H9 (cell line): ENCODE measurements around the gene ENTREP3. TPM values are rescaled to one million over a fixed set of nuclear protein-coding genes. Genes with fewer than 3 reads are reported as not detected.

Source experiments
- DNase-seq: peaks from one replicate; pipeline ENCODE4 v3.0.0-alpha.2; 2017
- H2AFZ ChIP-seq: one replicate; pipeline ENCODE4 v1.6.1; 2013; ENCODE audit warnings: mild to moderate bottlenecking, low read length, control low read depth, moderate library complexity
- H2AK5ac ChIP-seq: 2 replicates; pipeline ENCODE4 v1.6.1; 2013; ENCODE audit warnings: low read length, control low read depth, mixed read lengths; ENCODE audit not compliant: insufficient read length
- H2BK120ac ChIP-seq: one replicate; pipeline ENCODE4 v1.6.1; 2013; ENCODE audit warnings: low read depth, mild to moderate bottlenecking, low read length, control low read depth, inconsistent platforms; ENCODE audit not compliant: poor library complexity, severe bottlenecking
- H2BK12ac ChIP-seq: 2 replicates; pipeline ENCODE4 v1.6.1; 2013; ENCODE audit warnings: low read length, control low read depth, mixed read lengths, low read depth; ENCODE audit not compliant: insufficient read length
- H2BK15ac ChIP-seq: 2 replicates; pipeline ENCODE4 v1.6.1; 2013; ENCODE audit warnings: low read depth, low read length, control low read depth
- H2BK20ac ChIP-seq: one replicate; pipeline ENCODE4 v1.6.1; 2013; ENCODE audit warnings: low read depth, mild to moderate bottlenecking, low read length, control low read depth, inconsistent platforms; ENCODE audit not compliant: poor library complexity, severe bottlenecking
- H2BK5ac ChIP-seq: 2 replicates; pipeline ENCODE4 v1.6.1; 2013; ENCODE audit warnings: low read length, control low read depth, mixed read lengths; ENCODE audit not compliant: insufficient read length
- H3K14ac ChIP-seq: 2 replicates; pipeline ENCODE4 v1.6.1; 2013; ENCODE audit warnings: low read length, control low read depth; ENCODE audit not compliant: insufficient read depth
- H3K18ac ChIP-seq: 2 replicates; pipeline ENCODE4 v1.6.1; 2013; ENCODE audit warnings: low read depth, mild to moderate bottlenecking, mixed read lengths, low read length, control low read depth; ENCODE audit not compliant: insufficient read length
- H3K23ac ChIP-seq: 2 replicates; pipeline ENCODE4 v1.6.1; 2013; ENCODE audit warnings: low read length, control low read depth, mixed read lengths, low read depth; ENCODE audit not compliant: insufficient read length
- H3K23me2 ChIP-seq: 2 replicates; pipeline ENCODE4 v1.6.1; 2013; ENCODE audit warnings: low read depth, mild to moderate bottlenecking, mixed read lengths, low read length, control low read depth; ENCODE audit not compliant: insufficient read length, poor library complexity, severe bottlenecking
- H3K27ac ChIP-seq: 2 replicates; pipeline ENCODE4 v1.5.1; 2013; ENCODE audit warnings: low read length, control low read depth, mixed read lengths, low read depth; ENCODE audit not compliant: insufficient read length
- H3K27me3 ChIP-seq: 2 replicates; pipeline ENCODE4 v1.6.1; 2013; ENCODE audit warnings: low read length, control low read depth, inconsistent platforms; ENCODE audit not compliant: insufficient read depth
- H3K4ac ChIP-seq: 2 replicates; pipeline ENCODE4 v1.6.1; 2013; ENCODE audit warnings: low read depth, mild to moderate bottlenecking, control low read depth, inconsistent platforms, low read length, moderate library complexity
- H3K4me1 ChIP-seq: 2 replicates; pipeline ENCODE4 v1.6.1; 2013; ENCODE audit warnings: low read length, control low read depth, inconsistent platforms; ENCODE audit not compliant: insufficient read depth
- H3K4me2 ChIP-seq: 2 replicates; pipeline ENCODE4 v1.6.1; 2013; ENCODE audit warnings: low read length, control low read depth, mixed read lengths; ENCODE audit not compliant: insufficient read length, insufficient read depth
- H3K56ac ChIP-seq: 2 replicates; pipeline ENCODE4 v1.6.1; 2013; ENCODE audit warnings: low read depth, mild to moderate bottlenecking, mixed read lengths, low read length, control low read depth; ENCODE audit not compliant: insufficient read length
- H3K79me1 ChIP-seq: 2 replicates; pipeline ENCODE4 v1.6.1; 2013; ENCODE audit warnings: low read depth, mild to moderate bottlenecking, moderate library complexity, low read length, control low read depth, inconsistent platforms; ENCODE audit not compliant: insufficient read depth, poor library complexity, severe bottlenecking
- H3K79me2 ChIP-seq: 2 replicates; pipeline ENCODE4 v1.6.1; 2013; ENCODE audit warnings: low read length, control low read depth, inconsistent platforms; ENCODE audit not compliant: insufficient read depth
- H3K9ac ChIP-seq: 2 replicates; pipeline ENCODE4 v1.6.1; 2013; ENCODE audit warnings: low read length, control low read depth, mixed read lengths; ENCODE audit not compliant: insufficient read length; ENCODE audit errors: extremely low read depth
- H3K9me3 ChIP-seq: one replicate; pipeline ENCODE4 v1.6.1; 2013; ENCODE audit warnings: low read depth, low read length, inconsistent platforms; ENCODE audit not compliant: control insufficient read depth
- H3T11ph ChIP-seq: one replicate; pipeline ENCODE4 v1.6.1; 2013; ENCODE audit warnings: mild to moderate bottlenecking, low read length, control low read depth, inconsistent platforms
- H4K20me1 ChIP-seq: one replicate; pipeline ENCODE4 v1.6.1; 2013; ENCODE audit not compliant: control insufficient read depth, insufficient read length, insufficient read depth
- H4K5ac ChIP-seq: 2 replicates; pipeline ENCODE4 v1.6.1; 2013; ENCODE audit warnings: low read depth, mild to moderate bottlenecking, mixed read lengths, low read length, control low read depth; ENCODE audit not compliant: insufficient read length
- H4K8ac ChIP-seq: replicated peaks from 2 replicates; pipeline ENCODE4 v1.6.1; 2013; ENCODE audit warnings: low read length, control low read depth, mixed read lengths, low read depth; ENCODE audit not compliant: insufficient read length
- H4K91ac ChIP-seq: 2 replicates; pipeline ENCODE4 v1.6.1; 2013; ENCODE audit warnings: low read depth, mild to moderate bottlenecking, moderate library complexity, mixed read lengths, low read length, control low read depth; ENCODE audit not compliant: insufficient read length
- H3K27ac Mint-ChIP-seq, 3 experiments: 2 replicates in 2 of 3; 3 replicates in 1 of 3; pipeline ENCODE4 v1.8.0; 2020 to 2021; ENCODE audit warnings: mixed read lengths in 3 of 3, mild to moderate bottlenecking in 1 of 3, moderate library complexity in 1 of 3
- H3K27me3 Mint-ChIP-seq: 2 replicates; pipeline ENCODE4 v1.8.0; 2021; ENCODE audit warnings: low read depth, mild to moderate bottlenecking, moderate library complexity, mixed read lengths
- H3K36me3 Mint-ChIP-seq, 3 experiments: 2 replicates in 2 of 3; 3 replicates in 1 of 3; pipeline ENCODE4 v1.8.0; 2020 to 2021; ENCODE audit warnings: low read depth in 3 of 3, mixed read lengths in 3 of 3; ENCODE audit not compliant: insufficient read depth in 1 of 3
- H3K4me1 Mint-ChIP-seq, 2 experiments: 2 replicates each; pipeline ENCODE4 v1.8.0; 2020; ENCODE audit warnings: mixed read lengths in 2 of 2
- H3K4me3 Mint-ChIP-seq, 2 experiments: 2 replicates in 1 of 2; 3 replicates in 1 of 2; pipeline ENCODE4 v1.8.0; 2020 to 2021; ENCODE audit warnings: mild to moderate bottlenecking in 2 of 2, mixed read lengths in 2 of 2, moderate library complexity in 1 of 2
- H3K9me3 Mint-ChIP-seq, 2 experiments: 2 replicates in 1 of 2; 3 replicates in 1 of 2; pipeline ENCODE4 v1.8.0; 2020; ENCODE audit warnings: mild to moderate bottlenecking in 2 of 2, mixed read lengths in 2 of 2, moderate library complexity in 1 of 2
- WGBS: extraction: QIAGEN DNeasy Blood & Tissue Kit; methylation state at CpG from one replicate; pipeline ENCODE4 v1.1.7; 2013; ENCODE audit warnings: missing lambda C conversion rate, low lambda C conversion rate, mixed read lengths; ENCODE audit not compliant: insufficient read length; ENCODE audit errors: extremely low coverage; 5-methylcytosine and 5-hydroxymethylcytosine counted together
- total RNA-seq: library from RNA; stranded (reverse); gene quantifications from 2 replicates; pipeline ENCODE4 v1.2.1, GENCODE V29; 2021
- TF ChIP-seq, protein P1 (sequence below): fragments of 200-600 bp; sonication (generic); conservative IDR thresholded peaks from 3 replicates; pipeline ENCODE4 v1.8.0; 2021; ENCODE audit warnings: antibody characterized with exemption, mild to moderate bottlenecking

ENTREP3 gene
- total RNA-seq, 1 experiment from 2014 or later: 41.0 TPM

- H3K27me3 ChIP-seq: no peaks in the 10 kb centered on the region
- H3K4me3 Mint-ChIP-seq: no peak overlapping the region; a peak in 1 of 5 replicates
- no peak overlapping the region for H2BK15ac ChIP-seq
- no peak overlapping the region for H3K9ac ChIP-seq
- H4K5ac ChIP-seq: no peak overlapping the region
- H3K9me3 Mint-ChIP-seq: no peaks in the 10 kb centered on the region
- no peak overlapping the region for H2AFZ ChIP-seq
- H2BK12ac ChIP-seq: no peak overlapping the region
- H4K8ac ChIP-seq: no peak overlapping the region
- H3K79me2 ChIP-seq: no peaks in the 10 kb centered on the region
- no peak overlapping the region for H3K23ac ChIP-seq
- TF ChIP-seq, protein P1, sequence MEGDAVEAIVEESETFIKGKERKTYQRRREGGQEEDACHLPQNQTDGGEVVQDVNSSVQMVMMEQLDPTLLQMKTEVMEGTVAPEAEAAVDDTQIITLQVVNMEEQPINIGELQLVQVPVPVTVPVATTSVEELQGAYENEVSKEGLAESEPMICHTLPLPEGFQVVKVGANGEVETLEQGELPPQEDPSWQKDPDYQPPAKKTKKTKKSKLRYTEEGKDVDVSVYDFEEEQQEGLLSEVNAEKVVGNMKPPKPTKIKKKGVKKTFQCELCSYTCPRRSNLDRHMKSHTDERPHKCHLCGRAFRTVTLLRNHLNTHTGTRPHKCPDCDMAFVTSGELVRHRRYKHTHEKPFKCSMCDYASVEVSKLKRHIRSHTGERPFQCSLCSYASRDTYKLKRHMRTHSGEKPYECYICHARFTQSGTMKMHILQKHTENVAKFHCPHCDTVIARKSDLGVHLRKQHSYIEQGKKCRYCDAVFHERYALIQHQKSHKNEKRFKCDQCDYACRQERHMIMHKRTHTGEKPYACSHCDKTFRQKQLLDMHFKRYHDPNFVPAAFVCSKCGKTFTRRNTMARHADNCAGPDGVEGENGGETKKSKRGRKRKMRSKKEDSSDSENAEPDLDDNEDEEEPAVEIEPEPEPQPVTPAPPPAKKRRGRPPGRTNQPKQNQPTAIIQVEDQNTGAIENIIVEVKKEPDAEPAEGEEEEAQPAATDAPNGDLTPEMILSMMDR: no peak
- H3K23me2 ChIP-seq: peaks cover 3% of the 10 kb centered on the region
- DNase-seq: no peak
- no peak overlapping the region for H3K18ac ChIP-seq
- H3K4ac ChIP-seq: no peak overlapping the region
- no peak overlapping the region for H3K27ac ChIP-seq
- H3T11ph ChIP-seq: no peak overlapping the region
- H3K14ac ChIP-seq: no peak overlapping the region
- WGBS: no CpG with 5 or more reads among the region's 2 CpGs
- H3K36me3 Mint-ChIP-seq: peaks cover 4 to 12% (median 4%) of the 10 kb centered on the region in 3 experiments; a peak in 4 of 7 replicates
- no peak overlapping the region for H3K27ac Mint-ChIP-seq
- no peak overlapping the region for H2BK20ac ChIP-seq
- no peak overlapping the region for H3K56ac ChIP-seq
- H3K4me1 Mint-ChIP-seq: peaks cover 0 to 3% of the 10 kb centered on the region in 2 experiments; a peak in 1 of 4 replicates
- no peak overlapping the region for H2AK5ac ChIP-seq
- no peak overlapping the region for H4K91ac ChIP-seq
- H3K4me1 ChIP-seq: no peaks in the 10 kb centered on the region
- no peaks in the 10 kb centered on the region for H4K20me1 ChIP-seq
- no peaks in the 10 kb centered on the region; the same call in 1 of the 2 replicates for H3K27me3 Mint-ChIP-seq
- H2BK5ac ChIP-seq: no peak overlapping the region
- H3K9me3 ChIP-seq: no peaks in the 10 kb centered on the region
- H2BK120ac ChIP-seq: no peak overlapping the region
- H3K4me2 ChIP-seq: no peak overlapping the region
- H3K79me1 ChIP-seq: no peaks in the 10 kb centered on the region
Observed at GRCh38 chr1:155286544-155286943, 31.3 kb upstream of the ENTREP3 start.
